ENCODE data around the gene AMPH. TPM values are rescaled to one million over a fixed set of nuclear protein-coding genes. Genes with fewer than 3 reads are reported as not detected.

Gene AMPH
- total RNA-seq, 4 donors from 2014 or later = 5.0 to 11.8 (median 7.8) TPM

GRCh38 chr7:38391751-38392150 lies 239.4 kb downstream of the AMPH start:
- DNase-seq (ENCODE audit: extremely low spot score) = no peak
- 99% methylated on average over 13 of the region's 13 CpGs for WGBS
- Histone ChIP-seq H3K27me3 (no peaks in the 10 kb centered on the region), H3K36me3 (no peaks in the 10 kb centered on the region), H3K4me3 (no peak overlapping the region), H3K27ac (replicated peaks in 1 of 4) (no peak overlapping the region), H3K4me1 (no peaks in the 10 kb centered on the region), H3K9me3 (no peaks in the 10 kb centered on the region)
- intact Hi-C loops (cut with DNase I) = loop anchor here (10.0 kb wide), 1 partner anchor 353 kb away; no protein-coding TSS in a partner anchor
- TF ChIP-seq POLR2AphosphoS5 (IDR thresholded peaks at IDR 0.05) (no peak), POLR2A (IDR thresholded peaks at IDR 0.05; ENCODE audit: low read depth) (no peak), CTCF (IDR thresholded peaks at IDR 0.05) (no peak), EP300 (IDR thresholded peaks at IDR 0.05) (no peak)

- no peaks in the 10 kb centered on the region for H3K9me3 ChIP-seq
- no peak overlapping the region for H3K4me3 ChIP-seq
- no peak overlapping the region for H3K27ac ChIP-seq (replicated peaks in 1 of 4)
- no peaks in the 10 kb centered on the region for H3K27me3 ChIP-seq
- H3K36me3 ChIP-seq = no peaks in the 10 kb centered on the region
- TF ChIP-seq POLR2A (IDR thresholded peaks at IDR 0.05; ENCODE audit: low read depth) (no peak), POLR2AphosphoS5 (IDR thresholded peaks at IDR 0.05) (no peak), CTCF (IDR thresholded peaks at IDR 0.05) (no peak), EP300 (IDR thresholded peaks at IDR 0.05) (no peak)
- intact Hi-C loops (cut with DNase I) = no loop called here
- no peak for DNase-seq (ENCODE audit: extremely low spot score)
- no peaks in the 10 kb centered on the region for H3K4me1 ChIP-seq
Observed at GRCh38 chr7:38385682-38386081, 245.5 kb downstream of the AMPH start.

GRCh38 chr7:38383281-38383680 lies 247.9 kb downstream of the AMPH start:
- H3K9me3 ChIP-seq = no peaks in the 10 kb centered on the region
- intact Hi-C loops (cut with DNase I) = no loop called here
- no peaks in the 10 kb centered on the region for H3K4me1 ChIP-seq
- no peaks in the 10 kb centered on the region for H3K36me3 ChIP-seq
- H3K4me3 ChIP-seq = no peak overlapping the region
- TF ChIP-seq POLR2A (IDR thresholded peaks at IDR 0.05; ENCODE audit: low read depth) = no peak
- no peak for TF ChIP-seq EP300 (IDR thresholded peaks at IDR 0.05)
- no peak for TF ChIP-seq CTCF (IDR thresholded peaks at IDR 0.05)
- no peak for TF ChIP-seq POLR2AphosphoS5 (IDR thresholded peaks at IDR 0.05)
- WGBS = 85% methylated on average over 9 of the region's 9 CpGs
- DNase-seq (ENCODE audit: extremely low spot score) = no peak
- no peak overlapping the region for H3K27ac ChIP-seq (replicated peaks in 1 of 4)
- no peaks in the 10 kb centered on the region for H3K27me3 ChIP-seq

GRCh38 chr7:38382684-38383083 lies 248.5 kb downstream of the AMPH start:
- TF ChIP-seq CTCF (IDR thresholded peaks at IDR 0.05) = no peak
- no peak for TF ChIP-seq POLR2A (IDR thresholded peaks at IDR 0.05; ENCODE audit: low read depth)
- no peak for TF ChIP-seq EP300 (IDR thresholded peaks at IDR 0.05)
- Histone ChIP-seq H3K36me3 (no peaks in the 10 kb centered on the region), H3K27ac (replicated peaks in 1 of 4) (no peak overlapping the region), H3K4me1 (no peaks in the 10 kb centered on the region), H3K9me3 (no peaks in the 10 kb centered on the region), H3K27me3 (no peaks in the 10 kb centered on the region), H3K4me3 (no peak overlapping the region)
- WGBS = 74% methylated on average over 2 of the region's 2 CpGs
- intact Hi-C loops (cut with DNase I) = no loop called here
- no peak for DNase-seq (ENCODE audit: extremely low spot score)

- intact Hi-C loops (cut with DNase I) = loop anchor here (10.0 kb wide), 1 partner anchor 271 kb away; no protein-coding TSS in a partner anchor
- WGBS = 61% methylated on average over 4 of the region's 4 CpGs
- H3K4me3 ChIP-seq = no peak overlapping the region
- H3K27me3 ChIP-seq = no peaks in the 10 kb centered on the region
- no peak for DNase-seq (ENCODE audit: extremely low spot score)
- no peak for TF ChIP-seq POLR2A (IDR thresholded peaks at IDR 0.05; ENCODE audit: low read depth)
- TF ChIP-seq CTCF (IDR thresholded peaks at IDR 0.05) = no peak
- TF ChIP-seq POLR2AphosphoS5 (IDR thresholded peaks at IDR 0.05) = no peak
- no peak for TF ChIP-seq EP300 (IDR thresholded peaks at IDR 0.05)
- H3K36me3 ChIP-seq = no peaks in the 10 kb centered on the region
- no peaks in the 10 kb centered on the region for H3K9me3 ChIP-seq
- no peak overlapping the region for H3K27ac ChIP-seq (replicated peaks in 1 of 4)
- no peaks in the 10 kb centered on the region for H3K4me1 ChIP-seq
Observed at GRCh38 chr7:38375453-38375852, 255.7 kb downstream of the AMPH start.

Data from esophagus muscularis mucosa (tissue), 4 donors.